ENCODE data around the gene CEACAM20. TPM values are rescaled to one million over a fixed set of nuclear protein-coding genes. Genes with fewer than 3 reads are reported as not detected.

The CEACAM20 gene
- polyA plus RNA-seq, 1 donor from 2014 or later: not detected

Small RNA genes within 50 kb of the gene (small RNA-seq; reads per million reads assigned to genes)
- gene AC243964.1: 0 reads per million in 3 experiments

Other genes with a start within 250 kb of the CEACAM20 start
- gene ZNF235, start 224.7 kb downstream of the CEACAM20 start, polyA plus RNA-seq: 7.0 and 12.6 TPM in 2 replicates
- 15.0 and 16.1 TPM in 2 replicates for gene ZNF112, start 173.0 kb downstream of the CEACAM20 start, polyA plus RNA-seq
- gene ZNF285, start 128.1 kb downstream of the CEACAM20 start, polyA plus RNA-seq: 45.5 and 47.1 TPM in 2 replicates
- gene ZNF229, start 81.2 kb downstream of the CEACAM20 start, polyA plus RNA-seq: 3.8 and 9.2 TPM in 2 replicates
- gene ZNF180, start 29.2 kb downstream of the CEACAM20 start, polyA plus RNA-seq: 17.1 and 20.4 TPM in 2 replicates
- not detected in 2 replicates for gene IGSF23, start 83.9 kb upstream of the CEACAM20 start, polyA plus RNA-seq
- gene PVR, start 114.2 kb upstream of the CEACAM20 start, polyA plus RNA-seq: 19.1 and 23.1 TPM in 2 replicates
- 1.8 and 1.9 TPM in 2 replicates for gene CEACAM19, start 141.8 kb upstream of the CEACAM20 start, polyA plus RNA-seq
- not detected in 2 replicates for gene CEACAM16, start 169.5 kb upstream of the CEACAM20 start, polyA plus RNA-seq
- 0.48 and 1.6 TPM in 2 replicates for gene BCL3, start 219.0 kb upstream of the CEACAM20 start, polyA plus RNA-seq
- gene CBLC, start 248.2 kb upstream of the CEACAM20 start, polyA plus RNA-seq: not detected in 2 replicates

All from neural cell (in vitro differentiated cells).